ENCODE results near the gene ANKRD10.
"Not testable (repeated sequence)": the region's sequence is repeated elsewhere in the genome, so short reads cannot be mapped to it uniquely, and the experiment has no call there.

Gene ANKRD10

DNA sequence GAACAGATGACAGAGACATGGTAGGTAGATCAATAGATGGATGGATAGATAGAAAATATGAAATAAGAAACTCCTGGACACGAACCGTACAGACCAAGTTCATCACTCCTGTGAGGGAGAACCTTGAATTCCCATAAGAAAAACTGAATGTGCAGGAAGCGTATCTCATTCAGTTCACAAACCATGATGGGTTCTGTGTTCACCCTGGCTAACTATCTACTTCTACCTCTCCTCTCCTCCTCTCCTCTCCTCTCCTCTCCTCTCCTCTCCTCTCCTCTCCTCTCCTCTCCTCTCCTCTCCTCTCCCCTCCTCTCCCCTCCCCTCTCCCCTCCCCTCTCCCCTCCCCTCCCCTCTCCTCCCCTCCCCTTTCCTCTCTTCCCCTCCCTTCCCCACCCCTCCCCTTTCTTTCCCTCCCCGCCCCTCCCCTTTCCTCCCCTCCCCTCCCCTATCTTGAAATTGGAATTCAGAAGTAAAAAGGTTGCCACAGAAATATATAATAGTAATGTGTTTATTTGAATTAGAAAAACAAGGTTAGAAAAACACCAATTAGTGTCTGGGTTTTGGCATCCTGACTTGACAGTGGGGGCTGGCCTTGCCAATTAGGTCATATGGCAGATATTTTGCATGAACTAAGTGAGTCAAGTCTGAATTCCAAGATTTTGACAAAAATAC lies 75.9 kb downstream of the ANKRD10 start:
- FAIRE-seq (no peak), DNase-seq (ENCODE audit: insufficient read length, low spot score) (no peak)
- TF ChIP-seq, protein P1, sequence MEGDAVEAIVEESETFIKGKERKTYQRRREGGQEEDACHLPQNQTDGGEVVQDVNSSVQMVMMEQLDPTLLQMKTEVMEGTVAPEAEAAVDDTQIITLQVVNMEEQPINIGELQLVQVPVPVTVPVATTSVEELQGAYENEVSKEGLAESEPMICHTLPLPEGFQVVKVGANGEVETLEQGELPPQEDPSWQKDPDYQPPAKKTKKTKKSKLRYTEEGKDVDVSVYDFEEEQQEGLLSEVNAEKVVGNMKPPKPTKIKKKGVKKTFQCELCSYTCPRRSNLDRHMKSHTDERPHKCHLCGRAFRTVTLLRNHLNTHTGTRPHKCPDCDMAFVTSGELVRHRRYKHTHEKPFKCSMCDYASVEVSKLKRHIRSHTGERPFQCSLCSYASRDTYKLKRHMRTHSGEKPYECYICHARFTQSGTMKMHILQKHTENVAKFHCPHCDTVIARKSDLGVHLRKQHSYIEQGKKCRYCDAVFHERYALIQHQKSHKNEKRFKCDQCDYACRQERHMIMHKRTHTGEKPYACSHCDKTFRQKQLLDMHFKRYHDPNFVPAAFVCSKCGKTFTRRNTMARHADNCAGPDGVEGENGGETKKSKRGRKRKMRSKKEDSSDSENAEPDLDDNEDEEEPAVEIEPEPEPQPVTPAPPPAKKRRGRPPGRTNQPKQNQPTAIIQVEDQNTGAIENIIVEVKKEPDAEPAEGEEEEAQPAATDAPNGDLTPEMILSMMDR (IDR thresholded peaks at IDR 0.05; ENCODE audit: insufficient read depth, missing control alignments), result no peak

DNA sequence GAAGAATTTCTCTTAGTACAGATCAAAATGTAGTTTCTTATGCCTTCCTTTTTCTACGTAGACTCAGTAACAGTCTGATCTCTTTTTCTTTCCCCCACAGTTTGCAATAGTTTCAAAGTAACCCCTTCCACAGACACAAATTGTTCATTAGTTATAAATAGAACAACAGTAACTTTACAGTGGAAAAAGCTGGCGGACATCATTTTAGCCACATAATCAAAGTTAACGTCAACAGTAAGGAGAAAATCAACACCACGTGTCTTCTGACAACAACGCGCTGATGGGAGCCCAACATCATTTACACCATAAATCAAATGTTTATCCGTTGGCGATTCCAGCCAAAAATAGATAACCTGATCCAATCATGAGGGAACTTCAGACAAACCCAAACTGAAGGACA lies 76.8 kb downstream of the ANKRD10 start:
- FAIRE-seq (no peak), DNase-seq (ENCODE audit: insufficient read length, low spot score) (no peak)
- TF ChIP-seq, protein P1 (IDR thresholded peaks at IDR 0.05; ENCODE audit: insufficient read depth, missing control alignments), result no peak

DNA sequence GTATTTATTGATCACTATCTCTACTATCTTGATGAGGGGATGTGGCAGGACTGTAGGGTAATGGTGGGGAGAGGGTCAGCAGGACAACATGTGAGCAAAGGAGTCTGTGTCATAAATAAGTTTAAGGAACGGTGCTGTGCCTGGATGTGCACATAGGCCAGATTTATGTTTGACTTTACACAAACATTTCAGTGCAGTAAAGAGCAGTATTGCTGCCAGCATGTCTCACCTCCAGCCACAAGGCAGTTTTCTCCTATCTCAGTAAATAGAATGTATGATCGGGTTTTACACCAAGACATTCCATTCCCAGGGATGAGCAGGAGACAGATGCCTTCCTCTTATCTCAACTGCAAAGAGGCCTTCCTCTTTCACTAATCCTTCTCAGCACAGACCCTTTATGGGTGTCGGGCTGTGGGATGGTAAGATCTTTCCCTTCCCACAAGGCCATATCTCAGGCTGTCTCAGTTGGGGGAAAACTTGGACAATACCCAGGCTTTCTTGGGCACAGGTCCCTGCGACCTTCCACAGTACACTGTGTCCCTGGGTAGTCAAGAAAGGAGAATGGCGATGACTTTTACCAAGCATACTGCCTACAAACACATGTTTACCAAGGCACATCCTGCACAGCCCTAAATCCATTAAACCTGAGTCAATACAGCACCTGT lies 77.3 kb downstream of the ANKRD10 start:
- not testable (repeated sequence) for FAIRE-seq; DNase-seq (ENCODE audit: insufficient read length, low spot score)

DNA sequence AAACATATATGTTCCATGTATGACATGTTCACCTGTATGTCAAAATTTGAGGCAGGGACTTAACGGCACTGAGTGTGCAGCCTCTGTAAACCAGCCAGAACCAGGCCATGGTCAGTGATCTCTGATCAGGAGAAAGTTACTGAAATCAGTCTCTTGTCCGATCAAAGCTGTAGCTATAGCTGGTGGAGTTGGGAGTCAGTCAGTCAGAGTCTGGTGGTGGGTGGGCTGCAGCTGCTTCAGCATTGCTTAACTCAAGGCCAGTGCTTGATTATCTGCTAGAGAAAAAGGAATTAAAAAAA lies 78.3 kb downstream of the ANKRD10 start:
- FAIRE-seq, result no peak
- DNase-seq (ENCODE audit: insufficient read length, low spot score), result no peak
- TF ChIP-seq, protein P1 (IDR thresholded peaks at IDR 0.05; ENCODE audit: insufficient read depth, missing control alignments), result no peak

DNA sequence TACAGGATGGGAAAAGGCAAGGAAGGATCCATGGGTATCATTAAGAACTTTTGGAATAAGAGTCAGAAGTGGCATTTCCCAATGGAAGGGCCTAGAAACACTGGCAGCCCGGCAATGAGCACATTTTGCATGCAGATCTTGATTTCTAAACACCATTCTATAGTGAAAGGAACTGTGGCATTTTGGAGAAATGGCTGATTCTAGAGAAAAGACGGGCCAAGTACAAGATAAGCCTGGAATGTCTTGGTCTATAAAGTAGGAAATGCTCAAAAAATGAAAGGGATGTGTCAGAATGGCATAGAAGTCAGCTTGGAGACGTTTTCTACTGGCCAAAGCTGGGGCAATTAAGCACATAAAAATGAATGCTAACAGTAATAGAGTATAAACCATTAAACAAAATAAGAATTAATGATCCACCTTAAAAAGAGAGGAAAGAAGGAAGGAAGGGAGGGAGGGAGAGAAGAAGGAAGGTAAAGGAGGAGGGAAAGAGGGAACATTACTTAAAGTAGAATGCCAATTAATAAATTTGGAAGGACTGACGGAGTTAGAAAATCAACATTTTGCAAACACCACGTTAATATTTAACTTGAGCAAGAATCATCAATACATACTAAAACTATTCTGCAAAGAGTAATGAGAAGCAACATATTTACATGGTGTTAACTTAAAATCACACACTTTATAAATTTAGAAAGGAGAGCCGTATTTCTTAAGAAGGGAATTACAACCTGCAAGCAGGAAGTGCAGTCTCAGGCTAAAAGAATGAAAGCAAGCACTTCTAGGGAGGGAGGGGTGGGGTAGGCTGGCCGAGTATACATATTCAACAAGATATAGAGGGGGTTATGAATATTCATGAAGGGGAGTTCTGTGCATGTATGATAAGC lies 78.9 kb downstream of the ANKRD10 start:
- TF ChIP-seq, protein P1 (IDR thresholded peaks at IDR 0.05; ENCODE audit: insufficient read depth, missing control alignments), result no peak
- FAIRE-seq (no peak), DNase-seq (ENCODE audit: insufficient read length, low spot score) (no peak)

DNA sequence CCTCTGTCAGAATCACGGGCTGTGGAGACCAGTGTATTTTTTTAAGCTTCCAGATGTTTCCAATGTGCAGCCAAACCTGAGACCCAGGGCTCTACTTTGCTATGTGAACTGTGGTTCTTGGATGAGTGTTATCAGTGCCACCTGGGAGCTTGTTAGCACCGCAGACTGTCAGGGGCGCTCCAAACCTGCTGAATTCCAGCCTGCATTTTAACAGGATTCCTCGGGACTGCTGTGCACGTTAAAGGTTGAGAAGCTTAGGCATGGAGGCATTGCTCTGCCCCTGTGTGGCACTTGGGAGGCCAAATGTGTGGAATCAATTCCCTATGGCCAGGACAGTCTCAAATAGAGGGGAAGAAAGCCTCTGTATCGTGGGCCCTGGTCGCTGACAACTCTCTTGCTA lies 80.3 kb downstream of the ANKRD10 start:
- DNase-seq (ENCODE audit: insufficient read length, low spot score) (no peak), FAIRE-seq (no peak)
- TF ChIP-seq, protein P1 (IDR thresholded peaks at IDR 0.05; ENCODE audit: insufficient read depth, missing control alignments), result peak; percentile 1

DNA sequence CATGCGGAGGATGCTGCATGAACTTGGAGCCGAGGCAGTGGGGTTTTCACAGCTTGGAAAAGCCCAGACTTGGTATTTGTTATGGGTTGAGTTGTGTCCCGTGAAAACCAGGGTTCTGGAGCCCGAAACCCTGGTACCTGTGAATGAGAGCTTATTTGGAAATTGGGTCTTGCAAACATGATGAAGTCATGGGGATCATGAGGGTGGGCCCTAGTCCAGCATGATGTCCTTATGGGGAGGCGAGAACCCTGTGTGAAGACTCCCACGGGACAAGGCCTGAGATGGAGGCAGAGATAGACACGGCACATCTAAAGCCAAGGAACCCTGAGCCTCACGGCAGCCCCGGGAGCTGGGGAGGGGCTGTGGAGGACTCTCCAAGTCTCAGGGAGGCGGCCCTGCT lies 82.3 kb downstream of the ANKRD10 start:
- TF ChIP-seq, protein P1 (IDR thresholded peaks at IDR 0.05; ENCODE audit: insufficient read depth, missing control alignments), result no peak
- FAIRE-seq, result no peak
- DNase-seq (ENCODE audit: insufficient read length, low spot score), result no peak

All from D721Med (cell line).